Central memory CD8-positive, alpha-beta T cell (primary cell): ENCODE data around the gene SCUBE1.

ENCODE experiments used
- ATAC-seq: fragments of 150-1000 bp; cut with Tn5 transposase; replicated peaks from 2 replicates; pipeline ENCODE4 v1.10.0; 2022; ENCODE audit warnings: mild to moderate bottlenecking, moderate FRiP score, moderate number of reproducible peaks; ENCODE audit not compliant: poor library complexity, severe bottlenecking; ENCODE audit errors: extremely low read depth
- DNase-seq, 2 donors: peaks; one replicate each; pipeline ENCODE4 v3.0.0; 2021; ENCODE audit warnings: low spot score in 2 of 2
- H3K27ac Mint-ChIP-seq: one replicate; pipeline ENCODE4 v1.8.0; 2022; ENCODE audit warnings: low read depth, mild to moderate bottlenecking, moderate library complexity, mixed read lengths
- H3K27me3 Mint-ChIP-seq: one replicate; pipeline ENCODE4 v1.8.0; 2022; ENCODE audit warnings: mixed read lengths
- H3K36me3 Mint-ChIP-seq: one replicate; pipeline ENCODE4 v1.8.0; 2022; ENCODE audit warnings: mild to moderate bottlenecking, moderate library complexity, mixed read lengths; ENCODE audit not compliant: insufficient read depth
- H3K4me1 Mint-ChIP-seq: one replicate; pipeline ENCODE4 v1.8.0; 2022; ENCODE audit warnings: mixed read lengths
- H3K4me3 Mint-ChIP-seq: one replicate; pipeline ENCODE4 v1.8.0; 2022; ENCODE audit warnings: mild to moderate bottlenecking, moderate library complexity, mixed read lengths
- H3K9me3 Mint-ChIP-seq: one replicate; pipeline ENCODE4 v1.8.0; 2022; ENCODE audit warnings: mixed read lengths

The SCUBE1 gene

DNA sequence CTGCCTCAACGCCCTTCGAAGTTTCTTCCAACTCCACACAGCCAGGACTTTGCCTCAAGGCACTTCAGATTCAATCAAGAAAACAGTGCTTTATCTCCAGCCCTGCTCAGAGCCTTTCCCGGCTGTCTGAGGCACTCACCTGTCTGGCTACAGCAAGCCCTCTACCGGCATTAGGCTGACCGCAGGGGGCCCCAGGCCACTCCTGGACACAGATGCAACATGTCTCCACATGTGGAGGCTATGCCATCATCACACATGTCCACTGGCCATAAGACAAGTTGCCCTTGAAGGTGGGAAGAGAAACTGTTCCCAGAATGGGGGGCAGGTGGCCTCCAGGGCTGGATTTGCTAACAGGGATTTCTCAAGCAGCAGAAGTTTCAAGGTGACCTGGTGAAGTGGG, 10.0 kb downstream of the SCUBE1 start:
- no peaks in the 10 kb centered on the region for H3K36me3 Mint-ChIP-seq
- H3K27me3 Mint-ChIP-seq: no peaks in the 10 kb centered on the region
- H3K27ac Mint-ChIP-seq: no peak overlapping the region
- ATAC-seq: no peak
- no peaks in the 10 kb centered on the region for H3K4me1 Mint-ChIP-seq
- H3K4me3 Mint-ChIP-seq: no peak overlapping the region
- DNase-seq: no peak
- H3K9me3 Mint-ChIP-seq: no peaks in the 10 kb centered on the region

DNA sequence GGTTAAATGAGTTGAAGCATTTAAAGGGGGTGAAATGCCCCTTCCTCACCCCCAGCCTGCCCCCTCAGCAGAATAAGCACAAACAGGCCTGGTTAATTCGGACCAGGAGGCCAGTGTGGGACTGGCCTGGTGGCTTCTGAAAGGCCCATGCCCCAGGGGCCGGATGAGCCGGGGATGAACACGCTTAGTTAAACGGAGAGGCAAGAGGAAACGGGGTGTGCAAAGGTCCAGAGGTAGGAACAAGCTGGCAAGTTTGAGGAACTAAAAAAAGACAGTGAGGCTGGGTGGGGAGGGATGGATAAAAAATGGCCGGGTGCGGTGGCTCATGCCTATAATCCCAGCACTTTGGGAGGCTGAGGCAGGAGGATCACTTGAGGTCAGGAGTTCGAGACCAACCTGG, 11.5 kb downstream of the SCUBE1 start:
- H3K36me3 Mint-ChIP-seq: no peaks in the 10 kb centered on the region
- no peak for DNase-seq
- H3K4me3 Mint-ChIP-seq: no peak overlapping the region
- no peaks in the 10 kb centered on the region for H3K9me3 Mint-ChIP-seq
- no peaks in the 10 kb centered on the region for H3K4me1 Mint-ChIP-seq
- H3K27ac Mint-ChIP-seq: no peak overlapping the region
- peaks cover 5% of the 10 kb centered on the region for H3K27me3 Mint-ChIP-seq
- ATAC-seq: no peak

DNA sequence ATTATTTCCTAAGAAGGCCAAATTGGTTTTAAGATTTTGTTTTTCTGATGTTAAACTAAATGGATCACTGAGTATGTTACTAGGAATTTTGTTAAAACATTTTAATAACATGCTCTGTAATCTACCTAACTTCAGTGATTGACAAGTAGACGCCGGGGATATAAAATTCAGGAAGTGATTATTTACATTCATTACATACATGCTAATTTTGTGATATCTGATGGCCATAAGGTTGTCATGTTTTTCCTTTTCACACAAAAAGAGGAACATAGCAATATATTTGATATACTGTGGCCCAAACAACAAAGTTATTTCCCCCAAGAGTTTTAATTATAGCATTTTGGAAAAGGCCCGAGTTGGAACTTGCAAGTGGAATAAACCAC, 12.1 kb downstream of the SCUBE1 start:
- Mint-ChIP-seq H3K27ac (no peak overlapping the region), H3K4me1 (no peaks in the 10 kb centered on the region), H3K4me3 (no peak overlapping the region), H3K9me3 (no peaks in the 10 kb centered on the region), H3K27me3 (peaks cover 9% of the 10 kb centered on the region), H3K36me3 (no peaks in the 10 kb centered on the region)
- ATAC-seq (no peak), DNase-seq (no peak)

DNA sequence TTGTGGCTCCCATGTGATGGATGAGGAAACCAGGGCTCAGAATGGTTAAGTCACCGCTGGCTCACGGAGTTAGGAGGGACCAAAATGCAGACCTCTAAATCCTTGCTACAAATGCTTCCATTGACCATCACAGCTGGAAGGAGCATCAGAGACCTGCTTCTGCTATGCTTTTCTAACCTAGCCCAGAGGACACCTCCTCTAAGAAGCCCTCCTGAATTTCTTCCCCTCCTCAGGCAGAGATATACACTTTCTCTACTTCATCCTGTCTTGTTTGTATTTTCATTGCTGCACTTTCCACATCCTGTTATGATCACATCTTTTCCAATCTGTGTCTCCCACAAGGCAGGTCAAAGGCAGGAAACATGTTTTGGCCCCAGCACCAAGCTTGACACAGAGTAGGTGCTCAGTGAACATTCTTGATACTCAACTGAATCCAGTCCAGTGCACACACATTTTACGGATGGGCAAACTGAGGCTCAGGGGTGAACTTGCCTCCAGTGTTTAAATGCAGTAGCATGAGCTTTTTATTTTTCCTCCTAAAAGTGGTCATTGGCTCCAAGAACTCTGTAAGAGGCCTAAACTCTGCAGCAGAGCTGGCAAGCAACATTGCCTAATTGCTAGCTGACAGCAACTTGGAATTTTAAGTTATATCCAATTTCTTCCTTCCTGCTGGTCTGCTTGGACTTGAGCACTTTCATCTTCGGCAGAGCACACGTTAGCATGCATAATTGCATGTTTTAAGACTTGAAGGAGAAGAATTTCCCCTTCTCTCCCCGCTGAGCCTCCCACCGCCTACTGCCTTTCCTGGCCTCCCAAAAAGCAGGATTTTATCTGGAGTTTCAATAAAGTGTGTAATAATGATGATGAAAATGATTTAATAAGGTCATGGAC, 12.7 kb downstream of the SCUBE1 start:
- Mint-ChIP-seq H3K36me3 (no peaks in the 10 kb centered on the region), H3K4me3 (no peak overlapping the region), H3K27ac (no peak overlapping the region), H3K4me1 (no peaks in the 10 kb centered on the region), H3K27me3 (peaks cover 9% of the 10 kb centered on the region), H3K9me3 (no peaks in the 10 kb centered on the region)
- no peak for DNase-seq
- no peak for ATAC-seq

DNA sequence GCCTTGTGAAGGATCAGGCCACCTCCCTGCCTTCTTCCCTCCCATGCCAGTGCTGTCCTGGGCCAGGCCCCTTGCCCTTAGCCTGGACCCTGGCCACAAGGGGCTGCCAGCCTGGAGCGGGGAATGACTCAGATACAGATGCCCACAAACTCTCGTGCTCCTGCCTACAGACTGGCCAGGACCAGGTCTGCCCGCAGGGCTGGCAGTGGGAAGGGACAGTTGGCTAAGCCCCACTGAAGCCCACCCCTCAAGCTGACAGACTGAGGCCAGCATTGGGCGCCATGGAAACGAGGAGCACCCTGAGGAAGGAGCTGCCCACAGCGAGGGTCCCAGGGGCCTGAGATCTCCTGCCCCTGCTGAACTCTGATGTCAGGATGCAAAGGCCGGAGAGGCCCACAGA, 14.1 kb downstream of the SCUBE1 start:
- ATAC-seq (no peak), DNase-seq (no peak)
- no peak overlapping the region for H3K4me3 Mint-ChIP-seq
- H3K27ac Mint-ChIP-seq: no peak overlapping the region
- H3K9me3 Mint-ChIP-seq: no peaks in the 10 kb centered on the region
- no peaks in the 10 kb centered on the region for H3K36me3 Mint-ChIP-seq
- no peaks in the 10 kb centered on the region for H3K4me1 Mint-ChIP-seq
- H3K27me3 Mint-ChIP-seq: peaks cover 9% of the 10 kb centered on the region

DNA sequence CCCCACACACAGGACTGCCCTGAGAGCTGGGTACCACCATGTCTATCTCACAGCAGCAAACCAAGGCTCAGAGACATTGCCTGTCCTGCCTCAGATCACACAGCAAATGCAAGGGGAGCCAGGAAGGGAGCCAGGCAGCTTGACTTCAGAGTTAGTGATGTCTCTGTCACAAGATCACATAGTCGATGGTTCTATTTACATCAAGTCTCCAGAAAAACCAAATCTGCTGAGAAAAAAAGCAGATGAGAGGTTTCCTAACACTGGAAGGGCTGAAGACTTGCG, 16.1 kb downstream of the SCUBE1 start:
- no peaks in the 10 kb centered on the region for H3K36me3 Mint-ChIP-seq
- H3K4me1 Mint-ChIP-seq: no peaks in the 10 kb centered on the region
- no peak for DNase-seq
- peaks cover 9% of the 10 kb centered on the region for H3K27me3 Mint-ChIP-seq
- no peaks in the 10 kb centered on the region for H3K9me3 Mint-ChIP-seq
- no peak overlapping the region for H3K4me3 Mint-ChIP-seq
- no peak for ATAC-seq
- no peak overlapping the region for H3K27ac Mint-ChIP-seq

GRCh38 chr22:43326331-43327156, 16.6 kb downstream of the SCUBE1 start:
- Mint-ChIP-seq H3K27ac (no peak overlapping the region), H3K4me3 (no peak overlapping the region), H3K9me3 (no peaks in the 10 kb centered on the region), H3K4me1 (no peaks in the 10 kb centered on the region), H3K27me3 (peaks cover 9% of the 10 kb centered on the region), H3K36me3 (no peaks in the 10 kb centered on the region)
- no peak for DNase-seq
- no peak for ATAC-seq

GRCh38 chr22:43325176-43325575, 18.0 kb downstream of the SCUBE1 start:
- ATAC-seq: no peak
- H3K9me3 Mint-ChIP-seq: no peaks in the 10 kb centered on the region
- H3K4me1 Mint-ChIP-seq: peaks cover 6% of the 10 kb centered on the region
- H3K4me3 Mint-ChIP-seq: no peak overlapping the region
- no peak for DNase-seq
- H3K36me3 Mint-ChIP-seq: no peaks in the 10 kb centered on the region
- H3K27me3 Mint-ChIP-seq: peaks cover 9% of the 10 kb centered on the region
- H3K27ac Mint-ChIP-seq: no peak overlapping the region

DNA sequence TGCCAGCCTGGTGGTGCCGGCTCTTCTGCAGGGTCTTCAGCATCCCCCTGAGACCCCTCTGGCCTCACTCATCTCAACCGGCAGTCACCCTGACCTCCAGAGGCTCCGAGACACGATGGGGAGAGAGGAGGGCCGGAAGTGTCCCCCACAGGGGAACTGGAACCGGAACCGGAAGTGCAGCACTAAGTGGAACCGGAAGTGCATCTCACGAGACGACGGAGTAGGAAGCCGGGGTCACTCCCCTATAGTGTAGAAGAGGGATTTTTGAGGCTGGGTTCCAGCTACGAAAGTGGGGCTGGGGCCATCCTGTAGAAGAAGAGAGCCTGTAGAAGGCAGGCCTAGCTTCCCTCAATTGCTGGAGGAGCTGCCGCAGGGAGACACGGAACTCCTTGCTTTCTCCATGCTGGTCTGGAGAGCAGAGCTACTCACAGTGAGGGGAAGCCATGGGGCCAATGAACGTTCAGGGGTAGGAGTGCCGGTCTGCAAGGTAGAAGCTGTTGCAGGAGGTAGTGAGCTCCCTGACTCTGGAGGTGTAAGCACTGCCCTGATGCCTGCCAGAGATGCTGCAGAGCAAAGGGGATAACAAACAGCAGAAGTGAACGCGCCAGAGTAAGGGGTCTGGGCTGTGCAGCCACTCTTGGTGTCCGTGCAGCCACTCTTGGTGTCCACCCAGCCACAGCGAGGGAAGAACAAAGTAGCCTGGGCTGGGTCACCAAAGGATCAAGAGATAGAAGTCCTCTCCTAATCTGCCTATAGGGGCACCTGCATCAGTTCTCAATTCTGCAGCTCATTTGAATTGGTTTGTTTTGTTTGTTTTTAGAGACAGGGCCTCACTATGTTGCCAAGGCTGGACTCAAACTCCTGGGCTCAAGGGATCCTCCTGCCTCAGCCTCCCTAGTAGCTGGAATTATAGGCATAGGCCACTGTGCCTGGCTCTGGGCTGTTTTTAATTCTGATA, 21.9 kb downstream of the SCUBE1 start:
- Mint-ChIP-seq H3K4me1 (peaks cover 6% of the 10 kb centered on the region), H3K36me3 (no peaks in the 10 kb centered on the region), H3K9me3 (no peaks in the 10 kb centered on the region), H3K27me3 (no peaks in the 10 kb centered on the region), H3K4me3 (no peak overlapping the region), H3K27ac (peak overlapping the region; percentile 41)
- ATAC-seq: no peak
- no peak for DNase-seq

DNA sequence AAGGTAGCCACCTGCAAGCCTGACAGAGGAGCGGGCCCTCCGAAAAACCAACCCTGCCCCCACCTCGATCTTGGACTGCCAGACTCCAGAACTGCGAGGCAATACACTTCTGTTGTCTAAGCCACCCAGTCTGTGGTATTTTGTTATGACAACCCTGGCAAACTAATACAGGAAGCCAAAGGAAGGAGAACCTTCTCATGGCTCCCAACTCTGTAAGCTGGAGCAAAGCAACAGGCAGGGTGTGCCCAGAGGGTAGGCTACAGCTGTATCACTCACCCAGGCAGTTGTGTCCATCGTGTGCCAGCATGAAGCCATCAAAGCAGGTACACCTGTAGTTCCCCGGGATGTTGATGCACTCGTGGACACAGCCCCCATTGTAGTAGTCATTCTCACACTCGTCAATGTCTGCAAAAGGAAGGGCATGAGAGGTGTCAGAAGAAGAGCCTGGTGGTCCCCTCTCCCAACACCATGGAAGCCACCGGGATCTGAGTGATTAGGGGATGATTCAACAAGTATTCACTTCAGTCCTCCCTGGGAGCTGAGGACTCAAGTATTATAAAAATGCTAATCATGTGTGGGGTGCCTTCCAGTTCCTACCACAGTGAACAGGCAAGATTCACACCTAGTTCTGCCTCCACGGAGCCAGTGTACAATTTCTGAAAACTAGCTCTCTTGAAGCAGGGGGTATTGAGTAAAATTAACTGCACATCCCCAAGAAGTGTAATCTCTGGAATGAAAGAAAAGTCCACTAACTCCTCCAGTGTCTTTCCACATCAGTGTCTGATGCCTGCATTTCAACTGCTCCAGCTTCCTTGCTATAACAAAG, 23.3 kb downstream of the SCUBE1 start:
- DNase-seq (no peak), ATAC-seq (no peak)
- Mint-ChIP-seq H3K9me3 (no peaks in the 10 kb centered on the region), H3K27me3 (no peaks in the 10 kb centered on the region), H3K27ac (no peak overlapping the region), H3K36me3 (no peaks in the 10 kb centered on the region), H3K4me1 (peaks cover 6% of the 10 kb centered on the region), H3K4me3 (no peak overlapping the region)

DNA sequence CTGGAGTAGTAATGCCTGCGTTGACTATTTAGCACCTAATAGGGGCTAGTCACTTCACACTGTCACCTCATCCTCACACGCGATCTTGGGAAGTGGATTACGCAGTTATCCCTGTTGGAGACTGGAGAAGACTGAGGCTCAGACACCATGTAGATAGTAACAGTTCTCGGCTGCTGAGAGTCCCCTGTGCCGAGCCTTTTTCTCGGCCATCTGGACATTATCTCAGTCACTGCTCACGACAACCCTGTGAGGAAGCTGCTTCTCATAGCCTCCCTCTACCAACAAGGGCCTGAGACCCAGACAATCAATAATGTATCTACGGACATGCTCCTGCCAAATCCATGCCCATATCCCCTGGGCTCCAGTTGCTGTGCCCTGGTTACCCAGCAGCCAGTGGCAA, 25.9 kb downstream of the SCUBE1 start:
- H3K27me3 Mint-ChIP-seq: peaks cover 9% of the 10 kb centered on the region
- peaks cover 6% of the 10 kb centered on the region for H3K4me1 Mint-ChIP-seq
- no peak overlapping the region for H3K4me3 Mint-ChIP-seq
- ATAC-seq (no peak), DNase-seq (no peak)
- H3K27ac Mint-ChIP-seq: no peak overlapping the region
- H3K36me3 Mint-ChIP-seq: no peaks in the 10 kb centered on the region
- H3K9me3 Mint-ChIP-seq: no peaks in the 10 kb centered on the region
